Measurements from ENCODE around the gene OR5AK2. TPM values are rescaled to one million over a fixed set of nuclear protein-coding genes. Genes with fewer than 3 reads are reported as not detected.

Gene OR5AK2
- total RNA-seq, 2 experiments from 2014 or later, result not detected

- H3K4me2 ChIP-seq (ENCODE audit: low read length), result no peak overlapping the region
- H3K4me1 ChIP-seq (ENCODE audit: insufficient read depth, low read length, poor library complexity, severe bottlenecking), result no peaks in the 10 kb centered on the region
- H3K9me3 ChIP-seq (ENCODE audit: low read length), result no peaks in the 10 kb centered on the region
- no peaks in the 10 kb centered on the region for H3K36me3 ChIP-seq (ENCODE audit: insufficient read depth, low read length)
- H3K79me2 ChIP-seq (ENCODE audit: insufficient read depth, low read depth, low read length), result no peaks in the 10 kb centered on the region
- H3K9me2 ChIP-seq (ENCODE audit: insufficient read depth, low read length), result no peaks in the 10 kb centered on the region
- no peaks in the 10 kb centered on the region for H4K20me1 ChIP-seq (ENCODE audit: insufficient read depth, low read length)
- no peak overlapping the region for H3K27ac ChIP-seq (ENCODE audit: low read depth, low read length, poor library complexity, severe bottlenecking)
- POLR2A ChIA-PET, result no interaction called here
- BruUV-seq (replicated peaks), result no TSS peak
- no peak for DNase-seq (ENCODE audit: low spot score)
- H2AFZ ChIP-seq (ENCODE audit: low read length), result no peak overlapping the region
- CTCF ChIA-PET (ENCODE audit: unreplicated experiment), result no interaction called here
- H3K4me3 ChIP-seq (ENCODE audit: low read depth, low read length, poor library complexity, severe bottlenecking), result no peak overlapping the region
- intact Hi-C loops (cut with micrococcal nuclease; ENCODE audit: unreplicated experiment), result loop anchor here (10.0 kb wide), 1 partner anchor 243 kb away; no protein-coding TSS in a partner anchor
- TF ChIP-seq EZH2phosphoT487 (IDR thresholded peaks at IDR 0.05; ENCODE audit: borderline replicate concordance, low read depth, low read length), result no peak
- peak; percentile 74 for TF ChIP-seq CTCF (conservative IDR thresholded peaks at IDR 0.05; ENCODE audit: low read length)
These were observed 13.1 kb downstream of the OR5AK2 start for GRCh38 chr11:57001674-57002401.

- Histone ChIP-seq H3K4me2 (ENCODE audit: low read length) (no peak overlapping the region), H2AFZ (ENCODE audit: low read length) (no peak overlapping the region), H3K9me2 (ENCODE audit: insufficient read depth, low read length) (no peaks in the 10 kb centered on the region), H3K9me3 (ENCODE audit: low read length) (no peaks in the 10 kb centered on the region), H4K20me1 (ENCODE audit: insufficient read depth, low read length) (no peaks in the 10 kb centered on the region), H3K4me1 (ENCODE audit: insufficient read depth, low read length, poor library complexity, severe bottlenecking) (no peaks in the 10 kb centered on the region), H3K27ac (ENCODE audit: low read depth, low read length, poor library complexity, severe bottlenecking) (no peak overlapping the region), H3K36me3 (ENCODE audit: insufficient read depth, low read length) (no peaks in the 10 kb centered on the region), H3K4me3 (ENCODE audit: low read depth, low read length, poor library complexity, severe bottlenecking) (no peak overlapping the region), H3K79me2 (ENCODE audit: insufficient read depth, low read depth, low read length) (no peaks in the 10 kb centered on the region)
- DNase-seq (ENCODE audit: low spot score), result no peak
- ChIA-PET CTCF (ENCODE audit: unreplicated experiment) (no interaction called here), POLR2A (no interaction called here)
- BruUV-seq (replicated peaks), result no TSS peak
- intact Hi-C loops (cut with micrococcal nuclease; ENCODE audit: unreplicated experiment), result loop anchor here (10.0 kb wide), 1 partner anchor 236 kb away; no protein-coding TSS in a partner anchor
- TF ChIP-seq EZH2phosphoT487 (IDR thresholded peaks at IDR 0.05; ENCODE audit: borderline replicate concordance, low read depth, low read length), result no peak
- TF ChIP-seq CTCF (conservative IDR thresholded peaks at IDR 0.05; ENCODE audit: low read length), result no peak
These were observed 19.7 kb downstream of the OR5AK2 start for GRCh38 chr11:57008373-57008772.

- Histone ChIP-seq H2AFZ (ENCODE audit: low read length) (no peak overlapping the region), H3K9me2 (ENCODE audit: insufficient read depth, low read length) (no peaks in the 10 kb centered on the region), H3K9me3 (ENCODE audit: low read length) (no peaks in the 10 kb centered on the region), H3K4me1 (ENCODE audit: insufficient read depth, low read length, poor library complexity, severe bottlenecking) (no peaks in the 10 kb centered on the region), H4K20me1 (ENCODE audit: insufficient read depth, low read length) (no peaks in the 10 kb centered on the region), H3K4me3 (ENCODE audit: low read depth, low read length, poor library complexity, severe bottlenecking) (no peak overlapping the region), H3K79me2 (ENCODE audit: insufficient read depth, low read depth, low read length) (no peaks in the 10 kb centered on the region), H3K36me3 (ENCODE audit: insufficient read depth, low read length) (no peaks in the 10 kb centered on the region), H3K4me2 (ENCODE audit: low read length) (no peak overlapping the region), H3K27ac (ENCODE audit: low read depth, low read length, poor library complexity, severe bottlenecking) (no peak overlapping the region)
- no TSS peak for BruUV-seq (replicated peaks)
- intact Hi-C loops (cut with micrococcal nuclease; ENCODE audit: unreplicated experiment), result no loop called here
- ChIA-PET CTCF (ENCODE audit: unreplicated experiment) (no interaction called here), POLR2A (no interaction called here)
- TF ChIP-seq EZH2phosphoT487 (IDR thresholded peaks at IDR 0.05; ENCODE audit: borderline replicate concordance, low read depth, low read length) (no peak), CTCF (conservative IDR thresholded peaks at IDR 0.05; ENCODE audit: low read length) (no peak)
- DNase-seq (ENCODE audit: low spot score), result no peak
These were observed 27.0 kb downstream of the OR5AK2 start for GRCh38 chr11:57015679-57016078.
